ENCODE results near the gene MARVELD1.

- peak; percentile 46 for TF ChIP-seq CTCF (CRISPR knock-in tag; IDR thresholded peaks at IDR 0.05)
- TF ChIP-seq CEBPZ (IDR thresholded peaks at IDR 0.05; ENCODE audit: low read length) = no peak
- no peak for TF ChIP-seq MAF1 (CRISPR knock-in tag; IDR thresholded peaks at IDR 0.05; ENCODE audit: borderline replicate concordance)
- no peak for TF ChIP-seq TMF1 (CRISPR knock-in tag; IDR thresholded peaks at IDR 0.05; ENCODE audit: low read depth)
- no peak; the same call in 1 of the 2 replicates for TF ChIP-seq BHLHE40 (IDR thresholded peaks at IDR 0.05; ENCODE audit: low read length)
- TF ChIP-seq HBP1 (CRISPR knock-in tag; IDR thresholded peaks at IDR 0.05; ENCODE audit: low read depth) = no peak; the same call in 1 of the 2 replicates
- no peak for TF ChIP-seq ZNF20 (CRISPR knock-in tag; IDR thresholded peaks at IDR 0.05)
Measured at GRCh38 chr10:97707134-97707861, 6.2 kb upstream of the MARVELD1 start.

Data from HepG2 (cell line).